Activated T-helper 2 cell treated with anti-CD3 and anti-CD28 coated beads, Interferon-gamma antibody, Interleukin-2, Interleukin-4, amounts not matched to agents 10 μg/mL and 5 μg/mL and 100 μg/mL, durations not matched to agents 14 hours and 24 hours and 36 hours (primary cell): ENCODE data around the gene KICS2. TPM values are rescaled to one million over a fixed set of nuclear protein-coding genes. Genes with fewer than 3 reads are reported as not detected.

ENCODE experiments used
- DNase-seq: peaks from one replicate; pipeline ENCODE4 v3.0.0; 2021; ENCODE audit warnings: low spot score
- H3K27ac Mint-ChIP-seq: one replicate; pipeline ENCODE4 v1.8.0; 2021; ENCODE audit warnings: mixed read lengths
- H3K27me3 Mint-ChIP-seq: one replicate; pipeline ENCODE4 v1.8.0; 2021; ENCODE audit warnings: low read depth, mixed read lengths
- H3K36me3 Mint-ChIP-seq: one replicate; pipeline ENCODE4 v1.8.0; 2021; ENCODE audit warnings: low read depth, mixed read lengths
- H3K4me1 Mint-ChIP-seq: one replicate; pipeline ENCODE4 v1.8.0; 2021; ENCODE audit warnings: low read depth, mixed read lengths
- H3K4me3 Mint-ChIP-seq: one replicate; pipeline ENCODE4 v1.8.0; 2021; ENCODE audit warnings: low read depth, mild to moderate bottlenecking, moderate library complexity, mixed read lengths
- H3K9me3 Mint-ChIP-seq: one replicate; pipeline ENCODE4 v1.8.0; 2021; ENCODE audit warnings: mixed read lengths
- intact Hi-C: fragments of 100-400 bp; cut with micrococcal nuclease; formaldehyde crosslinking; loops from one replicate; pipeline ENCODE4 v1.15.1; 2023
- total RNA-seq: library from RNA; stranded (reverse); gene quantifications from 2 replicates; pipeline ENCODE4 v1.2.3, GENCODE V29; 2022

KICS2 gene
- total RNA-seq, result 15.3 and 16.6 TPM in 2 replicates

DNA sequence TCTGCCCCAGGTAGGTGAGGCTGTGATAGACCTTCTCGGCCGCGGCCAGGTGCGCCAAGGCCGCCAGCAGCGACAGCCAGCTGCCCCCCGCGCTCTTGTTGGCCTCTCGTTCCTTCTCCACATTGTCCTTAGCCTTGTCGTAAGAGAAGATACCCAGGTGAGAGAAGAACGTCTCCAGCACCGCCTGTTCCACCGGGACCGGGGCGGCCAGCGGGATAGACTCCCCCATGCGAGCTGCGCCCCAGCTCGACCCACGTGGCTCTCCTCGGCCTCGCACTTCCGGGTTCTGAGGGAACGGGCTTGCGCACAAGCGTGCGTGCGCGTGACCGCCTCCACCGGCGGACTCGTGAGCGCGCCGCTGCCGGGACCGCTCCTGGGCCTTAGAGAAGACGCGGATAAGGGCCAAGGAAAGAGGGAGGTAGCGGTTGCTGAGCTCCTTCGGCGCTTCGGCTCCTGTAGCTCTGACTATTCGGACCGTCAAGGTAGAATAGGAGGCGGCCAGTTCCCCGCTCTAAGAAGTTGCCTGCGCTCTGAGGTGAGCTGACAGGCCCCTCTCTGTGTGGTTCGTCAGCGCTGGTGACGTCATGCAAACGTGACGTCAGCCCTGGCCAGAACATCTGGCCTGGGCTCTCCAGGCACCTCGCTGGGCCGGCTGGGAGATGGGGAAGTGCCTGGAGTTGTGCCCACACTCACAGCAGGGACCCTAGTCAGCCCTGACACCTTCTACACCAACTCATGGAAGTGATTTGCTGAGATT is at the start of gene KICS2:
Gene KICS2, minus strand, starts transcription at position 288 of the 757 bp plus-strand sequence. Its CDS starts 59 bp downstream, at position 229.
- Mint-ChIP-seq H3K27ac (peak within 1 kb of the TSS; percentile 100), H3K4me1 (peaks cover 39% of the 10 kb centered on the region), H3K27me3 (peaks cover 18% of the 10 kb centered on the region), H3K9me3 (no peaks in the 10 kb centered on the region), H3K4me3 (peak within 1 kb of the TSS; percentile 99), H3K36me3 (peaks cover 3% of the 10 kb centered on the region)
- DNase-seq, result peak; percentile 88
- intact Hi-C loops, result loop anchor here (5.0 to 10.0 kb wide), 3 partner anchors 180 to 535 kb away; partner anchors contain the start of genes GNS and XPOT

DNA sequence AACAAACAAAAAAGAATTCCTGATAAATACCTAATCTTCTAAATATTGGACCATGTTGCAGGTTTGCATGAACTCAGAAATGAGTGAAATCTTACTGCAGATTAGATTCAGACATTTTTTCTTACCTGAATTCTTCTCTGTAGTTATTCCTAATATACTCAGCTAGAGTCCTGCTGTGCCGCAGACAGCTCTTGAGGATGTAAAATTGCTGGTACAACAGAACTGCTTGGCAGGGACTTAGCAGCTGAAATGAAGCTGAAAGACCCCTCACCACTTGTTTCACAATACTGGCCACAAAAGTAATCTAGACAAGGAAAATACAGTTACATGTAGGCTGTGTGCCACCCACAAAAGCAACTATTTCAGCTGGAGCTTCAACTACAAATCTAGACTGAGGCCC is 48.3 kb upstream of the KICS2 start:
- no peaks in the 10 kb centered on the region for H3K4me1 Mint-ChIP-seq

DNA sequence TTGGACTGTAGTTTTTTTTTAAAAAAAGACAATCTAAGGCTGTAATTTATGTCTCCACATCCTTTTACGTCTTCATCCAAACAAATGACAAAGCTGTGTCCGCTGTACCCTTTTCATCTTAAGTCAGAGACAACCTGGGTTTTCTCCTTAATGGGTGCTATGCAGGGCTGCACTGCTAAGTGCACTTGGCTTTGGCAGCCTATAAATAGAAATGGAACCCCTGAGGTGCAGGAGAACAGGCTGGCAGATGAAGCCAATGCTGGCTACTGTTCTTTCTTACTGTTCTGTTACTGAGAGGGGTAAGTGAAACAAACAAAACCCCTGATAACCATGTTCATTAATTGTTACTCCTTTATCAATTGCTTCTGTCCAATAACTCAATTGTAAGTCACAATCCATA is 47.1 kb upstream of the KICS2 start:
- Mint-ChIP-seq H3K4me3 (no peak overlapping the region), H3K36me3 (no peaks in the 10 kb centered on the region), H3K9me3 (no peaks in the 10 kb centered on the region), H3K4me1 (no peaks in the 10 kb centered on the region), H3K27ac (no peak overlapping the region), H3K27me3 (peaks cover 5% of the 10 kb centered on the region)
- DNase-seq, result no peak
- intact Hi-C loops, result no loop called here

More for the DNA sequence above, 48.3 kb upstream of the KICS2 start:
- H3K36me3 Mint-ChIP-seq, result no peaks in the 10 kb centered on the region
- intact Hi-C loops, result no loop called here
- H3K4me3 Mint-ChIP-seq, result no peak overlapping the region
- H3K27ac Mint-ChIP-seq, result no peak overlapping the region
- H3K27me3 Mint-ChIP-seq, result peaks cover 5% of the 10 kb centered on the region
- no peaks in the 10 kb centered on the region for H3K9me3 Mint-ChIP-seq
- DNase-seq, result no peak

DNA sequence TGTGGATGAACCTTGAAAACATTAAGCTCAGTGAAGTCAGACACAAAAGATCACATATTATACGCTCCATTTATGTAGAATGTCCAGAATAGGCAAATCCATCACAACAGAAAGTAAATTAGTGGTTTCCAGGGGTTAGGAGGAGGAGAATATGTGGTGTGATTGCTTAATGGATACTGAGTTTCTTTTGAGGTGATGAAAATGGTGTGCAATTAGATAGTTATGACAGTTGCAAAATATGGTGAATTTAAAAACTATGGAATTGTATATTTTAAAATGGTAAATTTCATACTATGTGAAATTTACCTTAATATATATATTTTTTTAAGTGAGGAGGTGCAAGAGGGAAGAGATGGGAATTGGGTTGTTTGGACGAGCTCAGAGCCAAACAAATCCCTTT is 46.3 kb upstream of the KICS2 start:
- Mint-ChIP-seq H3K4me1 (no peaks in the 10 kb centered on the region), H3K9me3 (no peaks in the 10 kb centered on the region), H3K36me3 (no peaks in the 10 kb centered on the region), H3K4me3 (no peak overlapping the region), H3K27me3 (peaks cover 5% of the 10 kb centered on the region), H3K27ac (no peak overlapping the region)
- no peak for DNase-seq
- intact Hi-C loops, result no loop called here

DNA sequence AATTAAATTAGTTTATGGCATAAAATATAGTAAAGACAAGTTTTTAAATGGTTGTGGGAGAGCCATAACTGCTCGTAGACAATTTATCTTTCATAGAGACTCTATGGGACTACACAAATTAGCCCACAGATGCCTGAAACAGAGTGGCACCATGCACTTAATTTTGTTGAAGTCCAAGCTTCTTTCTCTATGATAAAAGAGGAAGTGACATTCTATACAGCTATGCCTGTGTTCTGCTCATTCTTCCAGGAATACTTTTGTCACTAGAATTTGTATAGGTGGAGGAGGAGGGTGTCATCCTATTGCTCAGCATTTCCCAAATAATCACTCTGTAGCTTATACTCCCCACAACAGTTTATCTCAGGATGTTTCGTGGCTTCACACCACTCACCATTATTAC is 43.7 kb upstream of the KICS2 start:
- no peak for DNase-seq
- Mint-ChIP-seq H3K9me3 (no peaks in the 10 kb centered on the region), H3K27ac (no peak overlapping the region), H3K4me3 (no peak overlapping the region), H3K36me3 (no peaks in the 10 kb centered on the region), H3K27me3 (peaks cover 5% of the 10 kb centered on the region), H3K4me1 (no peaks in the 10 kb centered on the region)
- intact Hi-C loops, result no loop called here

DNA sequence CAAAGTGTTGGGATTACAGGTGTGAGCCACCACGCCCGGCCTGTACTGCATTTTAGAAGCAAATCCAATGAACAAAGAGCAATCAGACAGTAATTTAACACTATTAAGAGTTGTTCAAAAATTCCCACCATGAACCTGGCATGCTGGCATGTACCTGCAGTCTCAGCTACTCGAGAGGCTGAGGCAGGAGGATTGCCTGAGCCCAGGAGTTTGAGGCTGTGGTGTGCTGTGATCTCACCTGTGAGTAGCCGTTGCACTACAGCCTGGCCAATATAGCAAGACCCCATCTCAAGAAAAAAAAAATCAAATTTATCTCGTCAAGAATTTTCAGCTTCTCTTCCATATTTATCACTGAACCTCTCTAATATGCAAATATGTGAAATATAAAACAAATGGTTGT is 39.7 kb upstream of the KICS2 start:
- no peak for DNase-seq
- intact Hi-C loops, result no loop called here
- H3K4me3 Mint-ChIP-seq, result no peak overlapping the region
- no peaks in the 10 kb centered on the region for H3K9me3 Mint-ChIP-seq
- H3K36me3 Mint-ChIP-seq, result no peaks in the 10 kb centered on the region
- no peaks in the 10 kb centered on the region for H3K4me1 Mint-ChIP-seq
- no peaks in the 10 kb centered on the region for H3K27me3 Mint-ChIP-seq
- H3K27ac Mint-ChIP-seq, result no peak overlapping the region

DNA sequence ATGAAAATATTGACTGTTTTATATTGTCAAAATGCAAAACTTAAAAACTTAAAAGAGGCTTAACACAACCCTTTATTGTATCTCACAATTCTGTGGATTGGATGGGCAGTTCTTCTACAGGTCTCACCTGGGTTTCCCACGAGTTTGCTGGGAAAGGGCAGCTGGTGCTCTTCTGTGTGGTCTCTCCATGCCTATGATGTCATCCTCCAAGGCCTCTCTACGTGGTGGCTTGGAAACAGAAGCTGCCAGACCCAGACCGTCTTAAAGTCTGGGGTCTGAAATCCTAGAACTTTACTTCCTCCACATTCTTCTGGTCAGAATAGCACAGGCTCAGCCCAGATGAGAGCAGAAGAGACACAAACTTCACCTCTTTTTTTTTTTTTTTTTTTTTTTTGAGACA is 36.5 kb upstream of the KICS2 start:
- no peak for DNase-seq
- intact Hi-C loops, result loop anchor here (5.0 kb wide), 2 partner anchors 586 to 836 kb away; no protein-coding TSS in a partner anchor
- no peak overlapping the region for H3K27ac Mint-ChIP-seq
- H3K4me1 Mint-ChIP-seq, result no peaks in the 10 kb centered on the region
- no peak overlapping the region for H3K4me3 Mint-ChIP-seq
- no peaks in the 10 kb centered on the region for H3K27me3 Mint-ChIP-seq
- H3K9me3 Mint-ChIP-seq, result no peaks in the 10 kb centered on the region
- no peaks in the 10 kb centered on the region for H3K36me3 Mint-ChIP-seq

DNA sequence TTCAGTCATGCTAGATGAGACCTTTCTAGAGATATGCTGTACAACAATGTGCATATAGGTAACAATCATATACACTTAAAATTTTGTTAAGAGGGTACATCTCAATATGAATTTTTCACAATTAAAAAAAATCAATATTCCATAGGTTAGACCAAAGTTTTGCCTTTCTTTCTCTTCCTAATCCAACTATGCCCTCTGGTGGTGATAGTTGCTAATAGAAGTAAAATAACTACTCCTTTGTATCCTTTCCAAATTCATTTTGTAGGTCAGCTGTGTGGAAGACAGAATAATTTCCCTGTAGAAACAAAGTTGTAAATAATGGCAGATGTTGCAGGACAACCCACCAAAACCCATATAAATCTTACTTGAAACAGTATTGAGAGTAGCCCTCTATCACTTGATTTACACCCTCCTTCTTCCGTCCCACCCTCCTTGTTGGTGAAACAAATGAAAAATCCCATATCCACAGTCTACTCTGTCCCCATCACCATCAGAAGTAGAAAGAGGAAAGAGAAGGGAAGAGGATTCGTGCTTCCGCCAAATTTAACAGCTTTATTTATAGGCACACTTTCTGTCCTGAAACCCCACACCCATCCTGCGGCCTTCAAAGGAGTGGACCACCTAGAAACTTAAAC is 34.2 kb upstream of the KICS2 start:
- H3K4me1 Mint-ChIP-seq, result peaks cover 8% of the 10 kb centered on the region
- no peaks in the 10 kb centered on the region for H3K36me3 Mint-ChIP-seq
- H3K27ac Mint-ChIP-seq, result no peak overlapping the region
- DNase-seq, result no peak
- intact Hi-C loops, result loop anchor here (1.0 to 5.0 kb wide), 3 partner anchors 412 to 834 kb away; partner anchors contain the start of gene SRGAP1
- H3K9me3 Mint-ChIP-seq, result no peaks in the 10 kb centered on the region
- no peaks in the 10 kb centered on the region for H3K27me3 Mint-ChIP-seq
- H3K4me3 Mint-ChIP-seq, result no peak overlapping the region

DNA sequence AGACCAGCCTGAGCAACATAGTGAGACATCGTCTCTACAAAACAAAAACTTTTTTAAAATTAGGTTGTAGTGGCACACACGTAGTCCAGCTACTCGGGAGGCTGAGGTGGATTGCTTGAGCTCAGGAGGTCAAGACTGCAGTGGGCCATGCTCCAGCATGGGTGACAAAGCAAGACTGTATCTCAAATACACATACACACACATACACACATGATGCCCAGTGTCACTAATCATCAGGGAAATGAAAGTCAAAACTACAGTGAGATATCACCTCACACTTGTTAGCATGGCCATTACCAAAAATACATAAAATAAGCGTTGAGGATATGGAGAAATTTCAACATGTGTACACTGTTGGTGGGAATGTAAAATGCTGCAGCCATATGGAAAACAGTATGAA is 33.2 kb upstream of the KICS2 start:
- intact Hi-C loops, result loop anchor here (5.0 kb wide), 2 partner anchors 583 to 833 kb away; no protein-coding TSS in a partner anchor

DNA sequence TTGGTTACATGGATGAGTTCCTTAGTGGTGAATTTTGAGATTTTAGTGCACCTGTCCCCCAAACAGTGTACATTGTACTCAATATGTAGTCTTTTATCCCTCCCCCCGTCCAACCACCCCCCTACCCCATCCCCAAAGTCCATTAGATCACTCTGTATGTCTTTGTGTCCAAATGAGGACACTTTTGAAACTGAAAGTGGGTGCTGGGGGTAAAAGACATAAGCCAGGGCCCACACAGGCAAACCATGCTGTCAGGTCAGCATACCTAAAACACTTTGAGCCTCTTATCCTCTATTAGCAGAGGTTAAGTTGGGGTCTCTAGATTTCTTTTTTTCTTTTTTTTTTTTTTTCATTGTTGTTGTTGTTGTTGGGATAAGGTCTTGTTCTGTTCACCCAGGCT is 31.3 kb upstream of the KICS2 start:
- no peaks in the 10 kb centered on the region for H3K36me3 Mint-ChIP-seq
- H3K4me3 Mint-ChIP-seq, result no peak overlapping the region
- intact Hi-C loops, result no loop called here
- H3K4me1 Mint-ChIP-seq, result peaks cover 8% of the 10 kb centered on the region
- no peak for DNase-seq
- H3K27ac Mint-ChIP-seq, result no peak overlapping the region
- H3K27me3 Mint-ChIP-seq, result peaks cover 2% of the 10 kb centered on the region
- H3K9me3 Mint-ChIP-seq, result no peaks in the 10 kb centered on the region

More for the DNA sequence above, 33.2 kb upstream of the KICS2 start:
- DNase-seq, result no peak
- Mint-ChIP-seq H3K36me3 (no peaks in the 10 kb centered on the region), H3K4me3 (no peak overlapping the region), H3K4me1 (peaks cover 8% of the 10 kb centered on the region), H3K9me3 (no peaks in the 10 kb centered on the region), H3K27me3 (no peaks in the 10 kb centered on the region), H3K27ac (no peak overlapping the region)

DNA sequence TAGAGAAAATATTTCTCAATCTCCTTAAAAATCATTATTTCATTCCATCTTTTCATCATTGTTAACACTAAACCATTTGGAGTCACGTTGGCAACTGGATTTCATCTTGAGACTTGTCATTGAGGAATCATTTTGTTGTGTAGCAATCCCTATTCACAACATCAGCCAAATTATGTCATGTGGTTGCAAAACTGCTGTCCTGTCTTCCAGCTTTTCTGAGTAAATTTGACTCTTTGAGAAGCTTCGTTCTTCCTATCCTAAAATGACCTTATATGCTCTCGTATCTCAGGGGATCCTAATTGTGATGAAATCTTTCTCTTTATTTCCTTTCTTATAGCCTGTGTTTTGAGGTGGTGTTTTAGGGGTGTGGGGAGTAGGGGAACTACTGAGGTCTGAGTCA is 30.6 kb upstream of the KICS2 start:
- peaks cover 8% of the 10 kb centered on the region for H3K4me1 Mint-ChIP-seq
- peaks cover 2% of the 10 kb centered on the region for H3K27me3 Mint-ChIP-seq
- no peak for DNase-seq
- intact Hi-C loops, result no loop called here
- H3K36me3 Mint-ChIP-seq, result no peaks in the 10 kb centered on the region
- H3K27ac Mint-ChIP-seq, result no peak overlapping the region
- H3K9me3 Mint-ChIP-seq, result no peaks in the 10 kb centered on the region
- no peak overlapping the region for H3K4me3 Mint-ChIP-seq

DNA sequence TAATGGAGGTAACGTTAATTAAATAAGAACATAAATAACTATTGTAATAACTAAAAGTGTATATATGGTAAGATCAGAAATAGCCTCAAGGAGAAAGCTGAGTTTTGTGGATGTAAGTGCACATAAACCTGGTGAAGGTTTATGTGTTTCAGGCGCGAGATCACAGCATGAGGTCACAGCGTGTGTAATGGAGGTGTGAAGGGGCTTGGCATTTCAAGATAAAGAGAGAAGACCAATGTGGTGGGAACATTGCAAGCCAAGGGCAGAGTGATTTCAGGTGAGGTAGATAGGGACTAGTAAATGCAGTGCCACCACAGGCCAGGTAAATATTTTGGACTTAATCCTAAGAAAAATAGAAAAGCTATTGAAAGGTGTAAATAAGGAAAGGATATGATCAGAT is 21.7 kb upstream of the KICS2 start:
- Mint-ChIP-seq H3K9me3 (no peaks in the 10 kb centered on the region), H3K36me3 (no peaks in the 10 kb centered on the region), H3K4me1 (no peaks in the 10 kb centered on the region), H3K4me3 (no peak overlapping the region), H3K27ac (no peak overlapping the region), H3K27me3 (peaks cover 11% of the 10 kb centered on the region)
- intact Hi-C loops, result no loop called here
- DNase-seq, result no peak

DNA sequence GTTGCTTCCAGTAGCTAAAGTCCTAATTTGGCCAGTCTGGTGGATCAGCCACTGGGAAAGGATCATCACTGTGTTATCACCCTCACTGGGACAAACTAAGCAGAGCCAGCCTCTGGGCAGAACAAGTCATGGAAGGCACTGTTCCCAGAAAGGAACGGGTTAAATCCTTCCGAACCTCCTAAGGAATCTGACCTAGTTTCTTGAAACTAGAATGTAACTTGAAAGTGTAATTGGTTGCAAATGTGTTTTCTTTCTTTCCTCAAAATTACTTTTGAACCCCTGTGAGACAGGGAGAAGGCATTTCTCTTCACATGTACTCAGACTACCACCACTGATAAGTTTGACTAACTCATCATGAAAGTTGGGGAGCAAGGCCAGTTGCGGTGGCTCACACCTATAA is 18.7 kb upstream of the KICS2 start:
- Mint-ChIP-seq H3K4me3 (no peak overlapping the region), H3K27ac (no peak overlapping the region), H3K36me3 (no peaks in the 10 kb centered on the region), H3K9me3 (no peaks in the 10 kb centered on the region), H3K27me3 (peaks cover 14% of the 10 kb centered on the region), H3K4me1 (no peaks in the 10 kb centered on the region)
- no peak for DNase-seq
- intact Hi-C loops, result no loop called here
